SIG-M5 treated with dmso at 0.1 percent for 504 hours (cell line): ENCODE data around the gene SLC16A5.
A peak's percentile ranks its signal among the peaks of the same experiment; 100 is the strongest.
"Not testable (repeated sequence)": the region's sequence is repeated elsewhere in the genome, so short reads cannot be mapped to it uniquely, and the experiment has no call there.

Experiments
- DNase-seq: peaks from one replicate; lab custom pipeline; 2025; ENCODE audit not compliant: unreplicated experiment; lab: John Stamatoyannopoulos, UW

SLC16A5 gene

GRCh38 chr17:75109407-75110233 lies 21.9 kb downstream of the SLC16A5 start, which contains the start of gene ARMC7:
ARMC7 (plus strand) TSS chr17:75109969; CDS start chr17:75110289, 320 bp downstream.
- peak; percentile 78 for DNase-seq

- peak; percentile 22 for DNase-seq
Observed at GRCh38 chr17:75110234-75110937, 22.6 kb downstream of the SLC16A5 start.

- no peak for DNase-seq
Observed at GRCh38 chr17:75111777-75112335, 24.1 kb downstream of the SLC16A5 start.

- DNase-seq: peak; percentile 93
Observed at GRCh38 chr17:75113798-75114551, 26.2 kb downstream of the SLC16A5 start.

GRCh38 chr17:75114552-75115314 lies 27.0 kb downstream of the SLC16A5 start:
- DNase-seq: no peak

- DNase-seq: no peak
Observed at GRCh38 chr17:75115555-75115954, 27.8 kb downstream of the SLC16A5 start.

- no peak for DNase-seq
Observed at GRCh38 chr17:75116737-75117136, 29.0 kb downstream of the SLC16A5 start.

GRCh38 chr17:75118307-75118706 lies 30.6 kb downstream of the SLC16A5 start:
- DNase-seq: no peak

GRCh38 chr17:75124041-75124818 lies 36.5 kb downstream of the SLC16A5 start:
- peak; percentile 40 for DNase-seq

GRCh38 chr17:75124819-75125162 lies 37.0 kb downstream of the SLC16A5 start:
- DNase-seq: no peak

- DNase-seq: no peak
Observed at GRCh38 chr17:75125984-75126383, 38.2 kb downstream of the SLC16A5 start.

GRCh38 chr17:75126954-75127353 lies 39.2 kb downstream of the SLC16A5 start:
- DNase-seq: no peak

GRCh38 chr17:75127936-75128335 lies 40.2 kb downstream of the SLC16A5 start:
- DNase-seq: not testable (repeated sequence)

GRCh38 chr17:75128694-75129505 lies 41.1 kb downstream of the SLC16A5 start:
- DNase-seq: no peak

GRCh38 chr17:75129576-75129975 lies 41.8 kb downstream of the SLC16A5 start:
- DNase-seq: no peak

GRCh38 chr17:75130059-75130631 lies 42.4 kb downstream of the SLC16A5 start:
- no peak for DNase-seq

GRCh38 chr17:75130632-75131277 lies 43.0 kb downstream of the SLC16A5 start:
- DNase-seq: peak; percentile 74
